Ovary (tissue), 9 donors: ENCODE results near the gene KMO. TPM values are rescaled to one million over a fixed set of nuclear protein-coding genes. Genes with fewer than 3 reads are reported as not detected.
A peak's percentile ranks its signal among the peaks of the same experiment; 100 is the strongest.

Experiments
- DNase-seq, 5 donors: peaks; one replicate each; pipeline ENCODE4 v3.0.0-alpha.2; 2019 to 2020
- H3K27ac ChIP-seq, 2 donors: fragments of 200-600 bp; one replicate each; pipeline versions ENCODE4 v1.5.1 to v1.8.0; 2019 to 2022
- H3K27me3 ChIP-seq: fragments of 200-600 bp; one replicate; pipeline ENCODE4 v1.8.0; 2022
- H3K36me3 ChIP-seq: fragments of 200-600 bp; sonication (generic); one replicate; pipeline ENCODE4 v1.5.1; 2019
- H3K4me1 ChIP-seq: one replicate; pipeline ENCODE4 v1.8.1; 2013; ENCODE audit warnings: mild to moderate bottlenecking, moderate library complexity; ENCODE audit not compliant: insufficient read depth
- H3K4me3 ChIP-seq: fragments of 200-600 bp; sonication (generic); one replicate; pipeline ENCODE4 v1.5.1; 2017
- H3K9me3 ChIP-seq, 2 donors: fragments of 200-600 bp in 1 of 2; sonication (generic) in 1 of 2; one replicate each; pipeline versions ENCODE4 v1.5.1 to v1.8.1; 2013 to 2019; ENCODE audit warnings: mild to moderate bottlenecking in 1 of 2, moderate library complexity in 1 of 2
- CTCF ChIP-seq, 3 donors: fragments of 450-650 bp in 2 of 3; fragments of 200-600 bp in 1 of 3; IDR thresholded peaks; one replicate each; pipeline versions ENCODE4 v1.5.1 to v1.8.0; 2016 to 2022; ENCODE audit warnings: antibody characterized with exemption in 3 of 3, mild to moderate bottlenecking in 1 of 3
- EP300 ChIP-seq: sonication (generic); formaldehyde crosslinking; IDR thresholded peaks from one replicate; pipeline ENCODE4 v1.6.1; 2017; ENCODE audit warnings: antibody characterized with exemption
- POLR2A ChIP-seq: fragments of 450-650 bp; IDR thresholded peaks from one replicate; pipeline ENCODE4 v1.6.1; 2017; ENCODE audit warnings: antibody characterized with exemption, mild to moderate bottlenecking, moderate library complexity
- WGBS, 3 donors: extraction: QIAGEN DNeasy Blood & Tissue Kit in 1 of 3; methylation state at CpG; one replicate each; pipeline versions ENCODE4 v1.1.5 to v1.1.7; 2013 to 2017; 5-methylcytosine and 5-hydroxymethylcytosine counted together
- intact Hi-C, 4 donors: fragments of 100-400 bp; cut with DNase I; formaldehyde crosslinking; loops; one replicate each; pipeline versions ENCODE4 v1.11.0 to v1.15.1; 2022 to 2023
- polyA plus RNA-seq, 2 donors: library from polyadenylated mRNA; stranded (reverse); fragments of 200-250 nt in 1 of 2; fragments of 350-450 nt in 1 of 2; fragmentation: Illumina TruSeq in 1 of 2; extraction: RNeasy Lipid Tissue Mini Kit (QIAGEN cat#74804) in 1 of 2; gene quantifications; one replicate each; pipeline ENCODE4 v1.2.3, GENCODE V29; 2013 to 2014
- total RNA-seq, 7 donors: library from RNA; depleted of rRNA in 2 of 7; stranded (reverse); fragments of >200 nt in 2 of 7; fragmentation: NEBNext Ultra II Directional in 3 of 7; extraction: Animal tissue kit (Norgen Biotek cat#: 25700) in 3 of 7; gene quantifications; one replicate each; pipeline versions ENCODE4 v1.1.0 to v1.2.4, GENCODE V29; 2016 to 2023
- donor health status: DM: no; HTN: no; CAD: no; lungs with moderate emphysema.
- donor health status: DM: no; HTN: no; CAD: no.
- donor health status: Bipolar disorder and iron deficiency.
- donor health status: DM: yes; HTN: yes; CAD: no.
- donor health status: DM: no; HTN: no; CAD: no.
- donor health status: DM: yes; HTN: yes; CAD: no.

KMO gene
- total and polyA plus RNA-seq, 9 donors, result 0.12 to 2.0 (median 0.43) TPM; not detected in 1

- H3K27ac ChIP-seq, result no peak overlapping the region
- no peaks in the 10 kb centered on the region for H3K36me3 ChIP-seq
- H3K4me1 ChIP-seq, result no peaks in the 10 kb centered on the region
- no peak for TF ChIP-seq CTCF (IDR thresholded peaks at IDR 0.05)
- TF ChIP-seq POLR2A, result no peak
- no peak for TF ChIP-seq EP300
- WGBS, 3 donors, result 64 to 77% (median 68%) methylated on average over 2 of the region's 2 CpGs
- DNase-seq, result no peak
- H3K27me3 ChIP-seq, result no peaks in the 10 kb centered on the region
- H3K4me3 ChIP-seq, result no peak overlapping the region
- no peaks in the 10 kb centered on the region for H3K9me3 ChIP-seq
- intact Hi-C loops, result no loop called here
Measured at GRCh38 chr1:241507189-241507863, 24.9 kb upstream of the KMO start.

GRCh38 chr1:241513378-241513777, 18.8 kb upstream of the KMO start:
- intact Hi-C loops, result no loop called here
- H3K27me3 ChIP-seq, result no peaks in the 10 kb centered on the region
- WGBS, 3 donors, result 91 to 94% (median 91%) methylated on average over 5 of the region's 5 CpGs
- no peaks in the 10 kb centered on the region for H3K4me1 ChIP-seq
- no peaks in the 10 kb centered on the region for H3K36me3 ChIP-seq
- no peak for TF ChIP-seq EP300
- TF ChIP-seq CTCF (IDR thresholded peaks at IDR 0.05), result no peak
- TF ChIP-seq POLR2A, result no peak
- H3K9me3 ChIP-seq, result no peaks in the 10 kb centered on the region
- no peak for DNase-seq
- H3K4me3 ChIP-seq, result no peak overlapping the region
- no peak overlapping the region for H3K27ac ChIP-seq

- no peaks in the 10 kb centered on the region for H3K9me3 ChIP-seq
- 3 to 4% (median 3%) methylated on average over 19 to 28 of the region's 28 CpGs for WGBS, 3 donors
- no peaks in the 10 kb centered on the region for H3K4me1 ChIP-seq
- peak overlapping the region; percentile 61 to 84 for H3K27ac ChIP-seq
- TF ChIP-seq CTCF (IDR thresholded peaks at IDR 0.05), result no peak
- no peak for TF ChIP-seq EP300
- intact Hi-C loops, result no loop called here
- no peaks in the 10 kb centered on the region for H3K27me3 ChIP-seq
- H3K36me3 ChIP-seq, result no peaks in the 10 kb centered on the region
- H3K4me3 ChIP-seq, result peak overlapping the region; percentile 82
- peak in 1 of 5 donors; percentile 16 for DNase-seq
Measured at GRCh38 chr1:241518476-241519307, 13.5 kb upstream of the KMO start.

- Histone ChIP-seq H3K27ac (peak within 1 kb of the TSS; percentile 61 to 84), H3K27me3 (no peaks in the 10 kb centered on the region), H3K4me1 (no peaks in the 10 kb centered on the region), H3K4me3 (peak within 1 kb of the TSS; percentile 82), H3K36me3 (no peaks in the 10 kb centered on the region), H3K9me3 (no peaks in the 10 kb centered on the region)
- TF ChIP-seq CTCF (IDR thresholded peaks at IDR 0.05) (no peak), POLR2A (peak; percentile 78), EP300 (no peak)
- peak; percentile 93 to 96 (median 95) for DNase-seq
- 0% methylated on average over 40 to 70 of the region's 70 CpGs for WGBS, 3 donors
- intact Hi-C loops, result no loop called here
Measured at GRCh38 chr1:241519308-241520079, 12.7 kb upstream of the KMO start, which contains the start of gene FH. TSS of gene FH (minus strand) at chr1:241519755. CDS start at chr1:241519722, 33 bp downstream.
